Activated CD8-positive, alpha-beta memory T cell treated with anti-CD3 and anti-CD28 coated beads for 1 hour (primary cell): ENCODE data around the gene ZC3H4.
"Not testable (repeated sequence)": the region's sequence is repeated elsewhere in the genome, so short reads cannot be mapped to it uniquely, and the experiment has no call there.

Source experiments
- DNase-seq, 2 donors: peaks; one replicate each; pipeline ENCODE4 v3.0.0-alpha.2; 2020; ENCODE audit warnings: low read depth in 1 of 2; ENCODE audit errors: extremely low read depth in 1 of 2

Gene ZC3H4

DNA sequence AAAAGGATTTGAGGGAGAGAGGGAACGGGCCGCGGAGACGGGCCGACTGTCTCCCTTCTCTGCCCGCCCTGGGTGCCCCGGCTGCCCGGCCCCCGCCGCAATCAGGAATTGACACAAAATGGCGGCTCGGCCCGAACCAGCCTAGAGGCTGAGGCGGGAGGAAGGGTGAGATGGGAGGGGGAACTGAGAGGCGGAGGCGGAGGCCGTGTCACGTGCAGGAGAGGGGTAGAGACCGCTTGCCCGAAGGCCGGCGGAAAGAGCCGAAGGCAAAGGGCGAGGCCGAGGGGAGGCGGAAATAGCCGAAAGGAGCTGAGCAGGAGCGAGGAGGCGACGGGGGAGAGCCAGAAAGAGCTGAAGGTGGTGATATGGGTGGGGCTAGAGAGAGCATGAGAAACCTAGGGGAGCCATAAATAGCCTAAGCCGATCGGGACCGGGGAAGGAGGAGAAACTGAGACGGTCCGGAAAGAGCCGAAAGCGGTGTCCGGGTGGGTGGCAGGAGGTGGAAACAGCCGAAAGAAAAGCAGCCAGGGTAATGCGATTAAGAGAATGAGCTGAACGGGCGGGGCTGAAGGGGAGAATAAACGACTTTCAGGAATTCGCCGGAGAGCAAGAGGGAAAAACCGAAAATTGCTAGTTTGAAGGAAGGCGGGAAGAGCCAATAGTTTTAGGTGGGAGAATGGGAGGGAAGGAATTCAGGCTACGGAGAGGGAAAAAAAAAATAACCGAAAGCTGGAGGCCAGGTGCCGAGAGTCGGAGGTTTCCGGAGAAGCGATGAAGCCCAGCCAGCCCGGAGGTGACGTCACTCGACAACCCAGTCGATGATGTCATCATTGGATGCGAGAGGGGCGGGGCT, at the start of gene ZC3H4:
Gene ZC3H4 (minus strand): TSS at position 780 of the 853 bp plus-strand sequence. CDS start 1,192 bp downstream, outside the sequence.
- DNase-seq, result peak; percentile 97 to 99

DNA sequence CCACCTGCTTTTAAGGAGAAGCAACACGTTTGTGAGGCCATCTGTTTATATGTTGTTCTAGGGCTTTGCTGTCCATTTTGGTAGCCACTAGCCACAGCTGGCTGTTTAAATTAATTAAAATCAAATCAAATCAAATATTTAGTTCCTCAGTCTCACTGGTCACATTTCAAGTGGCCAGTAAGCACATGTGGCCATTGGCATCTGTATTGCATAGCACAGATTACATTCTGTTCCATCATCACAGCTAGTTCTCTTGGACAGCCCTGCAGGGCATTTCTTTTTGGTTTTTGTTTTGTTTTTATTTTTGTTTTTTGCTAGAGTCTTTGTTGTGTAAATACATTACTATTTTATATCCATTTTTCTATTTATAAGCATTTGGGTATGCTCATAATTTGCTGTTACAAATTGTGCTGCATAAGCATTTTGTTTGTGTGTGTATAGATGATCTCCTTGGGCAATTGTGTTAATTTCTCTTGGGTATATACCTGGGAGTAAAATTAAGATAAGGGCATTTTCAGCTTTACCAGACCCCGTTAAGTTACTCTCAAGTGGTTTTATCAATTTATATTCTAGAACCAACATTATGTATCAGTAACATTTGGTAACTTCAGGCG, 48.4 kb upstream of the ZC3H4 start:
- DNase-seq, result no peak

DNA sequence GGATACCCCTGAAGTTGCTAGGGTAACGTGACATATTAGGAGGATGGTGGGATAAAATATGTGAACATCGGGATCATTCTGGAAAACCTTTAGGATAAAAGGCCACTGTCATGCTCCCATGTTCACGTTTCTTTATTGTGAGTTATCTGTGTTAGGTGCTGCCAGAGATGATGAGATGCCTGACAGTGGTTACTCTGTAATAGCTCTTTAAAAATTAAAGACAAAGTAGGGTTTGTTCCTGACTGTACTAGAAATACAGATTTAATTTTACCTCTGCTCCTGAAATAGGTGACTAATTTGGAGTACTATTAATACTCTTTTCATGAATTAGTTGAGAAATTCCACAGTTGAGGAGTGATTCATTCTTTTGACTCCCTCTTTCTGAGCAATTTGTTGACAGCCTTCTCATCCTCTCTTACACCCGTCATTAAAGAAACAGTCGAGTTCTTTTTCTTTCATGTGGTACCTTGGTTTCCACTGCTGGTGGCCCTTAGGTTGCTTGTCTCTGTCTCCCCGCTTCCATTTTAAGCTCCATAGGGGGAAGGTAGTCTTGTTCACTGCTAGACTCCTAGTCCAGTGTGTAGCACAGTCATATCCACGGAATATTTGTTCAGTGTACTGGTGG, 45.4 kb upstream of the ZC3H4 start:
- no peak for DNase-seq

DNA sequence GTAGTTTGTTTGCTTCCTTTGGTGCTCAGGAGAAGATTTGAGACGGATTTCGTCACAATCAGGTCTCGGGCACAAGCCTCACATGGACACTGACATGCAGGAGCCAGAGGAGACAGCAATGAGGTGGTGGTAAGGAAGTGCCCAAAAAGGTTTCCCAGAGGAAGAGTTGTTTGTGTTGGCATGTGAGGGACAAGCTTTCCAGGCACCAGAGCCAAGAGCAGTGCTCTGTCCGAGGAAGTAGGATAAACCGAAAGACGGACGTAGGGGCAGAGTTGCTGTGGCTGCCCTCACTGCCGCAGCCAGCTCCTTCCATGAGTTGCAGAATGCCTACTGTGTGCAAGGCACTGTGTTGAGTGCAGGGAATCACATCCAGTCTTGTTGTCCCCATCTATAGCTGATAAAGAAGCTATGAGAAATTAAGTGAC, 44.8 kb upstream of the ZC3H4 start:
- no peak for DNase-seq

DNA sequence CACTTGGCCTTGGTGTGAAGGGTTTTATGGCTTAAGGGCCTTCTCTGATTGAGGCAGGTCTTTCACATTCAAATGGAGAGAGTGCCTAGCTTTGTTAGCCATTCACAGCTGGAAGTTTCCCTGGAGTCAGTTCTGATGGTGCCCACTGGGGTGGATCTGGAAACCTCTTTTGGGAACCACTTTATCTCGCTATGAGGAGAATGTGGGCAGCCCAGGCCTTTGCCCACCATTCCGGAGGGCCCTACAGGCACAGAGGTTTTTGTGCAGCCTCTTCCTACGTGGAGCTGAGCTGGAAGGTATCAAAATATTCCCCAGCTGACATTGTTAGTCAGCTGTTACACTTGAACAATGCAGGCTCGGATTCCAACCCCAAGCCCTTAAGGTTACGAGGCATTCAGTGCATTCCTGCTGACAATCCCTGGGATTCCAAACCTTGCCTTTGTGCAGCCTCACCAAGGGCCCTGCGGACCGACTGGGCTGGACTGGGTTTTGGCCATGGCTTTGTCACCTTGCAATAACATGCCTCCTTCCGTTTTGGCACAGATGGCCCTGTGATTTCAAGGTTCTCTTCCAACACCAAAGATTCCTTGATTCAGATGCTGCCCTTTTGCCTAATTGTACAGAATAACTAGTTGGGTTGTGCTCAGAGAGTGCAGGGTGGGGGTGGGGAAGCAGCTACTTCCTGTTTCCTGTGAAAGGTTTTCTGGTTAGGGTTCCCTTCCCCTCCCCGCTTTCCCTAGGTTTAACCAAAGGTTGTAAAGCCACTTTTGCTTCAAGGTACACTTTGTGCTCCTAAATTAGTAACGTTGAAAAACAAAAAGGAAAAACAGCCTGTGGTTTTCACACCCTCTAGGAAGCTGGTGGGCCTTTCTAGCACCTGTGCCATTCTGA, 44.1 kb upstream of the ZC3H4 start:
- no peak for DNase-seq

DNA sequence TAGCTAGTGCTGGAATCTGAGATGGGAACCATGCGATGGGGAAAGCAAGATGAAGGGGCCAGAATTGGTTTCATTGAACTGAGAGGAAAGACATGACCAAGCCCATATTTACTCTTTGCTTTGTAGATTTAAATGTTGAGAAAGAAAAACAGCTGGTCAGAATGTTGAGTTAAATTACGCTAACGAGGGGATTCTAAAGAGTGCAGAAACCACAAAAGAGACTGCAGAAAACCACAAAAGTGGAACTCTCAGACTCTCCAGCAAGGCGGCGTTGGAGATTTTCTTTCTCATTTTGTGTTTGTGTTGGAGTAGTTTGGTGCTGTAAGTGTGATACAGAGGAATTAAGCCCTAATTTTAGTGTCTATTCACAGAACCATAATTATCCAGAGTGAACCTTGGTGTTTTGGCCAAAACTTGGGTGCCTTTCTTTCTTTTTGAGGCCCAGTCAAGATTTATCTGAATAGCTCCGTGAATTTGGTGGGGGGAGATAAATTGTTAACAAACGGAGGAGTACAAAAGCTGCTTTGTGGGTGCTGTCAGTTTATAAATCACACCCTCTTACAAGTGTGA, 43.4 kb upstream of the ZC3H4 start:
- no peak for DNase-seq

DNA sequence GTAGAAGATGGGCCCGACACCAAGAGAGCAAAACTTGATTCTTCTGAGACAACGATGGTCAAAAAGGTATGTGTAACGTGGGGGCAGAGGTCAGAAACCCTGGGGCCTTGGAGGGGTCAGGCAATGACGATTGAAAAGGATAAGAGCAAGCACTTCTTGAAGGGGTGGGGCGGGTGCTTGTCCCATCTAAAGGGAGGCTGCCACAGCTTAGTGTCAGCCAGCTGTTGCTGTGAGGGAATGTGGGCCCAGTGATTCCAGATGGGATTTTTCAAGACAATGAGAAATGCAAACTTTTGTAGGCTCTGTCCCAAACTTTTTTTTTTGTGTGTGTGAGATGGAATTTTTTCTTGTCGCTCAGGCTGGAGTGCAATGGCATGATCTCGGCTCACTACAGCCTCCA, 41.6 kb upstream of the ZC3H4 start:
- DNase-seq, result no peak

DNA sequence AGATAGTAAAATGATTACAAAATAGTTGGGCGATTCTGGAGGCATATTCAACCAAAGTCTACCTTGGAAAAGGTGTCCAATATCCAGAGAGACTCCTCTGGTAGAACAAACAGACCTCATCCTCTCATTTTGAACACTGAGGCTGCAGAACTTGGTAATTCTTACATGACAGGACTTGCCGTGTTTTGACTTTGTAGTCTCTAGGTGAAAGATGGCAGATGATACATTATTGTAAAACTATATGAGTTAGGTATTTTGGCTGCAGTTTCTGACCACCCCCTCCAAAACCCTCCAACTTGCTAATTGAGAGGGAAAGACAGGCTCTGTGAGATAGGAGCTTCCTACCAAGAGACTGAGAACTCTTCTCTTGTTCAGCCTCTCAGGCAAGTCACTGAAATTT, 39.7 kb upstream of the ZC3H4 start:
- no peak for DNase-seq

DNA sequence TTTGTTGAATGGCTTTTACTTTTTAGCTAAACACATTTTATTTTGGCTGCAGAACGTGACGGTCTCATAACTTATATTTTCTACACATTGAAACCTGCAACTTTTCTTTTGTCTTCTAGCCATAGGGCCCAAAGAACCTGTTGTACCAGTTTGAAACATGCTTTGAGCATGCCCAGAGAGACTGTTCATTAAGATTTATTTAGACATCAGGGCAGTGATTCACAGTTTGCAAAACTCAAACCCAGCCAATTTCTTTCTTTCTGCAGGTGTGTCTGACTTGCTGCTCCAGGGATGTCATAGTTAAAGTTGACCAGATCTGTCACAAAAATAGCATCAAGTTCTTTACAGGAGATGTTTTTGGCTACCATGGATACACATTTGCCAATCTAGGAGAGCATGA, 39.1 kb upstream of the ZC3H4 start:
- no peak for DNase-seq

DNA sequence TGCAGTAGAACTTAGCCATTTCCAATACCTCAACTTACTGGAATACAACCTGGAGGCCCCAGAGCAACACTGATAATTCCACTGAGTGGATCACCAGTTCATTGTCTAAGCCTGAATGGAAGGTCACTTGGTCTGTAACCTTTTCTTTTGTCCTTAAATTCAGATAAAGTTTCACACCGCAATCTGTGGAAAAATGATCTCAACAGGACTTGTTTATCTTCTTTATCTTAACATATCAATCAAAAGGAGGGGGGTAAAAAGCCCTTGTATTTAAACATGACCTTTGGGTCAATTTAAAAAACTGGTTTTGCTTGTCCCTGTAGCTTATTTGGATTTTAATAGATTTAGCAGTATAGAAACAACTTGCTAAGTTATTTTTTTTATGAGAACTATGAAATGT, 38.6 kb upstream of the ZC3H4 start:
- no peak for DNase-seq

DNA sequence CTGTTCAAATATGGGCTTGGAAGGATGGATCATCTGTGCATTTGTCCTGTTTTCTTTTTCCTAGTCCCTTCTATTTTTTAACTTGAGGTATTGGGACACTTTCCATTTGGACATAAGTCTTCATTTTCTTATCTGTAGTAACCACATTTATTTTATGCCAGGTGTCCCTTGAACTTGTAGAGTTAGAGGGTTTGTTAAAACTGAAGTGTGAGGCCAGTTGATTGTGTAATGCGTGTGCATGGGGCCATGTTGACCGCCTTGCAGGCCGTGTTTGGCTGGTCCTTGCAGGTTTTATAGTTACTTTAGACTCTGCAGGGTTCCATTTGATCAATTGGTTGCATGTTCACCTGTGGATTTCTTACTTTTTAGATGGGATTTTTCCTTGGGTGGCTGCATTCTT, 38.1 kb upstream of the ZC3H4 start:
- no peak for DNase-seq

DNA sequence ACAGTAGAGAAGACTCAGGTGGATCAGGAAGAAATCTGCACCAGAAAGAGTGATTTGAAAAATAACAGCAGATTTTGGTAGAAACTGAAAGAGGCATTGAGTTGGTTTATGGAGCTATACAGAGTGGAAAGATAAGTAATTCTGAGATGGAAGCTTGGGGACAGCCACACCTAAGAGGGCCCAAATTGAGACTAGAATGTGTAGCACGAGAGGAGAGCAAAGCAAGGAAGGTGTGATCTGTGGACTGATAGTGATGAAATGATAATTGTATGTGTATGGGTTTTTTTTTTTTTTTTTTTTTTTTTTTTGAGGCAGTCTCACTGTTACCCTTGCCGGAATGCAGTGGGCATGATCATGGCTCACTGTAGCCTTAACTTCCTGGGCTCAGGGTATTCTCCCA, 33.3 kb upstream of the ZC3H4 start:
- no peak for DNase-seq

DNA sequence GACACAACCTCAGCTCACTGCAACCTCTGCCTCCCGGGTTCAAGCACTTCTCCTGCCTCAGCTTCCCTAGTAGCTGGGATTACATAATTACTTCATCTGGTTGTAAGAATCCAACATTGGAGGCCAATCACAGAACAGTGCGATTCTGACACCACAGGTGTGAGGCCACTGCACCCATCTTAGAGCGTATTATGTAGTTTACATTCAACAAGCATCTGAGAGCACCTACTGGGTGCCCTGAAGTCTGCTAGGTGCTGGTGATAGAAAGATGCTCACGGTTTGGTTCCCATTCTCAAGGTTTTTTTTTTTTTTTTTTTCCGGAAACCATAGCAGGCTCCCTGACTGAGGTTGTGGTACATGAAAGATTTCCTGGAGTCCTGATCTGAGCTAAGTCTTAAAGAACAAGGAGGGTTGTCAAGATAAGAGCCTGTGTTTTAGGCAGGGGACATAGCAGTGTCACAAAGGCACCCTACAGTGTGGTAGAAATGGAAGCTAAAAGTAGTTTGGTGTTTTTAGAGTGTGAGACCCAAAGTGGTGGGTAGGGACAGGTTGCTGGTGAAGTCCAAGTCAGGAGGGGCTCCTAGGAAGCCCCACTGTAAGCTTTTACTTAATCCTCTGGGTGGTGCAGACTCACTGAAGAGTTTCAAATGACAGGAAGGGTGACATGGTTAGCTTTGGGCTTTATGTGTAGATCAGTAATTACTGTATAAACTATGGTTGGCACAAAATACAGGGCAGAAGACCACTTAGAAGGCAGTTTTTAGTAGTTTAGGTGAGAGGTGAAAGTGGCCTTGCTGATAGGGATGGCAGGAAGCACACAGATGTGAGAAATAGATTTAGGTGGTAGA, 32.3 kb upstream of the ZC3H4 start:
- DNase-seq, result no peak

DNA sequence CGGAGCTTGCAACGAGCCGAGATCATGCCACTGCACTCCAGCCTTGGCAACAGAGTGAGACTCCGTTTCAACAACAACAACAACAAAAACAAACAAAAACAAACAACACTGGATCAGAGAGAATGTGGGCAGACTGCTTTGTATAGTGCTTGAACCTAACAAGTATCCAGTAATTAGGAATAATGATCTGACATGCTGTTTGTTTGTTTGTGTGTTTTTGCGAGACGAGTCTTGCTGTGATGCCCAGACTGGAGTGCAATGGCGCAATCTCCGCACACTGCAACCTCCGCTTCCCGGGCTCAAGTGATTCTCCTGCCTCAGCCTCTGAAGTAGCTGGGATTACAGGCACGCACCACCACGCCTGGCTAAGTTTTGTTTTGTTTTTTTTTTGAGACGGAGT, 31.1 kb upstream of the ZC3H4 start:
- no peak for DNase-seq

DNA sequence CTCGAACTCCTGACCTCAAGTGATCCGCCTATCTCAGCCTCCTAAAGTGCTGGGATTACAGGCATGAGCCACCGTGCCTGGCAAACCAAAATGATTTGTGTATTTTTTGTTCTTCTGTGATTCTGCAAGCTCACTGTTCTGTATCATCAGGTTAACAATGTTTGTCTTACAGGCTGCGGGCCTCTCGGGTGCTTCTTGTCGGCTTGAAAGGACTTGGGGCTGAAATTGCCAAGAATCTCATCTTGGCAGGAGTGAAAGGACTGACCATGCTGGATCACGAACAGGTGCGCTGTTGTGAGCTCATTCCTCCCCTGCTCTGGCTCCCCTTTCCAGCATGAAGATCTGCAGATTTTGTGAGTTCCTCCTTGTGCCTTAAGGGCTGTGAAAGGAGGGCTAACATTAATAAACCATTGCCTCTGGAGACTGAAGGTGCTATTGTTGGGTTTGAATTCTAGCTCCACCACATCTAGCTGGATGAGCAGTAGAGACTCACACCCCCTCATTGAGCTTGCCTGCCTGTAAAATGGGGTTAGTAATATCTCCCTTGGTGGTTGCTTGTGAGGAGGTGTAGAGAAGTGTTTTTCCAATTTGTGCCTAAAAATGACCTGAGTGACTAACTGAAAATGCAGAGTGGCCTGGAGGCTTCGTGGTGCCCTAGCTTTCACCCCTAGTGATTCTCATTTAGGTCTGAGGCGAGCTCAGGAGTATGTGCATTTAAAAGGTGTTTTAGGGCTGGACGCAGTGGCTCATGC, 29.9 kb upstream of the ZC3H4 start:
- no peak for DNase-seq

DNA sequence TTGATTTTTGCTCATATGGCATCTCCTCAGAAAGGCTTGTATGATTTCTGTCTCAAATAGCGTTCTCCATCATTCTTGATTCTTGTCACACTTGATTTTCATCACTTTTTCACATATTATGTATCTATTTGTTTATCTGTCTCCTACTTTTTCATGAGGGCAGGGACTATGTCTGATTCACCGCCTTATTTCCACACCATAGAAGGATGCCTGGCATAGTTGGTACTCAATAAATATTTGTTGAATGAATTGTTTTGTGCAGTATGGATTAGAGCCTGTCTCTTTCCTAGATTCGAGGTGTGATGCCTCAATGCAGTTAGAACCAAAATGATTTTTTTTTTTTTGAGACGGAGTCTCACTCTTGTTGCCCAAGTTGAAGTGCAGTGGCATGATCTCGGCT, 29.2 kb upstream of the ZC3H4 start:
- no peak for DNase-seq

DNA sequence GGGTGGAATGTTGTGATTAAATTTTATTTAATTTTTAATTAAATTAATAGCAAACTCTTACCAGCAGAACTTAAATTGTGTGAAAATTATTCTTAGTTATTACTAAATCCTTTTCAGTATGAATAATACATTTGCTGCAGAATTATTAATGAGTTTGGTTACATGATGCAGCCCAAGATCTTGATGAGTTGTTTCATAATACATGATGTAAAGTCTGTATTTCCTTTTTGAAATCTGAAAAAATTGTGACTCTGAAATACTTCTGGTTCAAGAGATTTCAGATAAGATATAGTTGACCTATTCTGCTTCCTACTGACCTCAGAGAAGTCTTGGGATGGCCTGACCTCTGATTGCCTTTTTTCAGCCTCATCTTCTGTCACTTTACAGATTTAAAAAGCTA, 28.1 kb upstream of the ZC3H4 start:
- DNase-seq, result no peak

DNA sequence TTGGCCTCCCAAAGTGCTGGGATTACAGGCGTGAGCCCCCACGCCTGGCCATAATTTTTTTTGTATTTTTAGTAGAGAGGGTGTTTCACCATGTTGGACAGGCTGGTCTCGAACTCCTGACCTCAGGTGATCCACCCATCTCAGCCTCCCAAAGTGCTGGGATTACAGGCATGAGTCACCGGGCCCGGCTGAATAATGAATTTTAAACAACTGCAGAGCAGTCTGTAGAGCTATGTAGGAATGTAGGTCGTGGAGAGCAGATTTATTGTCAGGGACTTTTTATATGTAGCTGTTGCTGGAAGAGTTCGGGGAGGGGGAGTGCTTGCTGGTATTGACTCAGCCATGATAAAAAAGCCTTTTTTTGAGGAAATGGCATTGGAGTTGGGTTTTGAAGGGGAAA, 27.7 kb upstream of the ZC3H4 start:
- DNase-seq, result not testable (repeated sequence)

DNA sequence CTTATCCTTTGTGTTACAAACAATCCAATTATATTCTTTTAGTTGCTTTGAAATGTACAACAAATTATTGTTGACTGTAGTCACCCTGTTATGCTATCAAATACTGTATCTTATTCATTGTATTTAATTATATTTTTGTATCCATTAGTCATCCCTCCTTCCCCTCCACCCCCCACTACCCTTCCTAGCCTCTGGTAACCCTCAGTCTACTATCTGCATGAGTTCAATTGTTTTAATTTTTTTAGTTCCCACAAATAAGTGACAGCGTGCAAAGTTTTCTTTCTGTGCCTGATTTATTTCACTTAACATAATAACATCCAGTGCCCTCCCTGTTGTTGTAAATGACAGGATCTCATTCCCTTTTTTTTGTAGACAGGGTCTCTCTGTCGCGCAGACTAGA, 21.6 kb upstream of the ZC3H4 start:
- DNase-seq, result no peak
